ENCODE measurements around the gene POLK.

The POLK gene

DNA sequence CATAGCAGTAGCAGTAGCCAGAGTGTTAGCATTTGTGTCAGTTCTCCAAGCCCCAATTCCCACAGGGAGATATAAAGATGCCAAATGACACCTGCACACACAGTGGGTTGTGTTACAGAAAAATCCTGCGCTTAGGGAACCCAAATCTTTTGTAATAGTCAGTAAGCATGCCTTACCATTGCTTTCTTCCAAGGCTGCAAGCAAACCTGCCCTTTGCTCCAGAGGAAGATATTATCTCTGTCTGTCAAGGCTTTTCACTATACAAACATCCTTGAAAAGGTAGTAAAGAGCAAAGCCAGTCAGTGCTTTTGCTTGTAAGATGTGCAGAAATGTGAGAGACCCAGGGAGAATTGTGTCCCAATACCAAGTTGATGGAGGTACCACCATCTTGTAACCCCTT, 102.5 kb downstream of the POLK start:
- DNase-seq (ENCODE audit: low read depth), result no peak
- no peak overlapping the region for H3K4me3 ChIP-seq (ENCODE audit: low read length)
- TF ChIP-seq, protein P1, sequence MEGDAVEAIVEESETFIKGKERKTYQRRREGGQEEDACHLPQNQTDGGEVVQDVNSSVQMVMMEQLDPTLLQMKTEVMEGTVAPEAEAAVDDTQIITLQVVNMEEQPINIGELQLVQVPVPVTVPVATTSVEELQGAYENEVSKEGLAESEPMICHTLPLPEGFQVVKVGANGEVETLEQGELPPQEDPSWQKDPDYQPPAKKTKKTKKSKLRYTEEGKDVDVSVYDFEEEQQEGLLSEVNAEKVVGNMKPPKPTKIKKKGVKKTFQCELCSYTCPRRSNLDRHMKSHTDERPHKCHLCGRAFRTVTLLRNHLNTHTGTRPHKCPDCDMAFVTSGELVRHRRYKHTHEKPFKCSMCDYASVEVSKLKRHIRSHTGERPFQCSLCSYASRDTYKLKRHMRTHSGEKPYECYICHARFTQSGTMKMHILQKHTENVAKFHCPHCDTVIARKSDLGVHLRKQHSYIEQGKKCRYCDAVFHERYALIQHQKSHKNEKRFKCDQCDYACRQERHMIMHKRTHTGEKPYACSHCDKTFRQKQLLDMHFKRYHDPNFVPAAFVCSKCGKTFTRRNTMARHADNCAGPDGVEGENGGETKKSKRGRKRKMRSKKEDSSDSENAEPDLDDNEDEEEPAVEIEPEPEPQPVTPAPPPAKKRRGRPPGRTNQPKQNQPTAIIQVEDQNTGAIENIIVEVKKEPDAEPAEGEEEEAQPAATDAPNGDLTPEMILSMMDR (IDR thresholded peaks at IDR 0.05; ENCODE audit: insufficient read depth, low read depth, low read length, missing control alignments), result no peak

DNA sequence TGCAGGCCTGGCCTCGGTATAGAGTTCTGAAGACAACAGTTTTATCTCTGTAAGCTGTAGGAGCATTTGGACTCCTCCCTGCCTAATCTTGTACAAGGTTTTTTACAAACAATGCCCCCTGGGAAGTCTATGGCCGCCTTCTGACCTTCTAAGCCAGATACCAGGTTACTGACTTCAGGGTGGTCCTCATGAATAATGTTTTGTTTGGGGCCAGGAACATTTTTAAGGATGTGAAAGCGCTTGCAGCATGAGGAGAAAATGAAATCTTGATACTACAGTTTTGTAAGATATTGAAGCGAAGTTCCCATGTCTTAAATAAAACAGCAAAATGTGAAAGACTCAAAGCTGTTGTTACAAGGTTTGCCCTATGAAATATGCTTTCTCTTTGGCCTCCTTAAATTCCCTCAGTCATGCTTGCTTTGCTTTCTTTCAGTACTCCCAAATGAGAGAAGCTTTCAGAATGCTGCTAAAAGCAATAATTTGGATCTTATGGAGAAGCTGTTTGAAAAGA, 104.7 kb downstream of the POLK start:
- TF ChIP-seq, protein P1 (IDR thresholded peaks at IDR 0.05; ENCODE audit: insufficient read depth, low read depth, low read length, missing control alignments), result no peak
- no peak for DNase-seq (ENCODE audit: low read depth)
- no peak overlapping the region for H3K4me3 ChIP-seq (ENCODE audit: low read length)

DNA sequence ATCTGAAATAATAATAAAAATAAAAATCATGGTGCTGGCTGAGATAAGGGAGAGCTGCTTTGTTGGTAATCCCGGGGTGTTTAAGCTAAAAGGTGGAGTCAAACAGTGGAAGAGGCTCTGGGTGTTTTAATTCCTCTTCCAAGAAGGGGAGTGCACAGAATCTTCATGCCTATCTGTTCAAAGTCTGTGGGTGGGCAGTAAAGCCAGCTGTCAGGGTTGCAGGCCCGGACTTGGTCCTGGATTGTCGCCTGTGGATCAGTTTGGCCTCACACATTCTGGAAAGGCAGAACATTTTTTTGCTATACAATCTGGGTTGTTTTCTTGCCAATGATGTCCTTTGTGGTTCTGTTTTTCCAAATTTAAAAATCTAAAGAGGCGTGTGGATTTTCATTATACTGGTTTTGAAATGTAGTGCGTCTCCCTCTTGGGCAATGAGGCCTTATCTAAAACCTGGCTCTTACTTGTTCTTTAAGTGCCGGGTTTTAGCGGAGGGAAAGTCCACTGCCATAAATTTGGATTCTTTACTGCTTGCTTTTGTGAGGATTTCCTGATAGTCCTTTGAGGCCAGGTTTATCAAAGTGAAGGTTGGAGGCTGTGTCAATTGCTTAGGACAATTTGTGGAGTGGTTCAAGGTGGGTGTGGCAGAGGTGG, 105.4 kb downstream of the POLK start:
- DNase-seq (ENCODE audit: low read depth), result no peak
- H3K4me3 ChIP-seq (ENCODE audit: low read length), result no peak overlapping the region
- TF ChIP-seq, protein P1 (IDR thresholded peaks at IDR 0.05; ENCODE audit: insufficient read depth, low read depth, low read length, missing control alignments), result no peak

DNA sequence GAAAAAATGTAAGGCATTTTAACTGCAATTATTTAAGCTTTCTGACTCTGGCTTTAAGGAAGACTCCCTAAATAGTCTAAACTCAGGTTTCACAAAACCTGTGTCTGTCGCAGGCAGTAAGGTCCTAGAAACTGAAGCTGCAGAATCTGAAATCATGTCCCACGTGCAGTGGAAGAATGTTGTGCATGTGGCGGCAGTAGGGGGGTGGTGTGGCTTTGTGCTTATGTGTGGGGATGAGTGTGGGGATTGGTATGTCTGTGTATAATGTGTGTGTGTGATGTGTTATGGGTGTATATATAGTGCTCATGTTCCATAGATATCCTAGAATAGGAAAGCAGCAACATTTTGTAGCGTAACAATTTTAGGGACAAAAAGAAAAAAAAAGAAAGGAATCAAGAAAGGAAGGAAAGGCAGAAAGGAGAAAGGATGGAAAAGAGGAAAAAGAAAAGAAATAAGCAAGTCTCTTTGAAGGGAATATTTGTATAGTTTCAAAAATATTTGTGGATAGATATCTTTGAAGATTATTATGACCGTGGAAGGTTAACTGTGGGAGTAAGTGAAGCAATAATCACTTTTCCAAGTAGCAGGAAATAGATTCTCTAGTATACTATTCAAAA, 106.2 kb downstream of the POLK start:
- TF ChIP-seq, protein P1 (IDR thresholded peaks at IDR 0.05; ENCODE audit: insufficient read depth, low read depth, low read length, missing control alignments), result no peak
- no peak for DNase-seq (ENCODE audit: low read depth)
- no peak overlapping the region for H3K4me3 ChIP-seq (ENCODE audit: low read length)

DNA sequence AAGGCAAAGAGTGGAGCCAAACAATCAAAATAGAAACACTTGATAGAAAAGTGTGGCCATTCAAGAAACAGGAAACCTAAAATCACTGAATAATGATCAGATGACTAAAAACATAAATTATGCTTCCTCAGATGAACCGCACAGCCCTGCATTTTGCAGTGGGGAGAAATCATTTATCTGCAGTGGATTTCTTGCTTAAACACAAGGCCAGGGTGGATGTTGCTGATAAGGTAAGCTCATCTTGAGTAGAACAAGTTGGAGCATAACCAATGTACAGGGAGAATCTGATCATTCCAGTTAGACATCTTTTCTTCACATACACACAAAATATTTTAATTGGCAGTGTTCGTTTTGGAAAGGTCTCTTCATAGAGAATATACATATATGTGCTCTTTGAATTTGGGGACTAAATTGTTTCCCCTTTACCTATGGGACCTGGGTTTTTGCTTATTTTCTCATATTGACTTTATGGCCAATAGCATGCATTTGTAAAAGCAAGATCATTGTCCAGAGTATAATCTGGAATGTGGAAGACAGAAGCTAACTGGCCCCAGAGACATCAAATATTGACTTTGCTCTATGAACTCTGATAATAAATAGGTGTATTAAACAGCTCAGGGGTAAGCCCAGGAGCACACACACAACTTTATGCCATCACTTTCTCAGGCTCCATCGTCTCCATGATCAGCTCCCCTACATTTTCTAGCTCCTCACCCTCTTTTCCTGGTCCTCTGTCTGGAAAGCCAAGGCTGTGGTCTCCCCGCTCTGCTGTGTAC, 108.7 kb downstream of the POLK start:
- no peak overlapping the region for H3K4me3 ChIP-seq (ENCODE audit: low read length)
- TF ChIP-seq, protein P1 (IDR thresholded peaks at IDR 0.05; ENCODE audit: insufficient read depth, low read depth, low read length, missing control alignments), result no peak
- peak; percentile 68 for DNase-seq (ENCODE audit: low read depth)

DNA sequence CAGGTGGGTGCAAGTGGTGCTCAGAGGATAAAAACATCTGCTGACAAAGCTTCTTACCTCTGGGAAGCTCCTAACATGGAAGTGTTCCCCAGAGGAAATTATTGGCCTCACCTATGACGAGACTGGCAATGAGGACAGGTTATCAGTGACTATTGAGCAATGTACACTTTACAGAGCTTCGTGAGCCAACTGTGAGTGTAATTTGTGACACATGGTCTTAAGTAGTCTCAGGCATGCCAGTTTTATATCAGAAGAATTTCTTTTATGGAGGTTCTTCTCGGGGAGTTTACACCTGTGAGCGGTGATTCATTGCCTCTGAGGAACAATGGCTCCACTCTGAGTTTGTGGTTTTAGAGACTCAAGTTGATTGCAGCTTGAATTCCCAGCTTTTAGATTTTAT, 110.9 kb downstream of the POLK start:
- DNase-seq (ENCODE audit: low read depth), result peak; percentile 96
- H3K4me3 ChIP-seq (ENCODE audit: low read length), result no peak overlapping the region
- TF ChIP-seq, protein P1 (IDR thresholded peaks at IDR 0.05; ENCODE audit: insufficient read depth, low read depth, low read length, missing control alignments), result no peak
